SH-SY5Y (cell line): Measurements from ENCODE around the gene EFHD2.

Source experiments
- GATA2 ChIP-seq: IDR thresholded peaks from 2 replicates; pipeline ENCODE4 v1.6.1; 2011; ENCODE audit warnings: mild to moderate bottlenecking, low read depth, low read length
- GATA3 ChIP-seq: IDR thresholded peaks from 2 replicates; pipeline ENCODE4 v1.6.1; 2011; ENCODE audit warnings: low read depth, mild to moderate bottlenecking, low read length, moderate library complexity

The EFHD2 gene

DNA sequence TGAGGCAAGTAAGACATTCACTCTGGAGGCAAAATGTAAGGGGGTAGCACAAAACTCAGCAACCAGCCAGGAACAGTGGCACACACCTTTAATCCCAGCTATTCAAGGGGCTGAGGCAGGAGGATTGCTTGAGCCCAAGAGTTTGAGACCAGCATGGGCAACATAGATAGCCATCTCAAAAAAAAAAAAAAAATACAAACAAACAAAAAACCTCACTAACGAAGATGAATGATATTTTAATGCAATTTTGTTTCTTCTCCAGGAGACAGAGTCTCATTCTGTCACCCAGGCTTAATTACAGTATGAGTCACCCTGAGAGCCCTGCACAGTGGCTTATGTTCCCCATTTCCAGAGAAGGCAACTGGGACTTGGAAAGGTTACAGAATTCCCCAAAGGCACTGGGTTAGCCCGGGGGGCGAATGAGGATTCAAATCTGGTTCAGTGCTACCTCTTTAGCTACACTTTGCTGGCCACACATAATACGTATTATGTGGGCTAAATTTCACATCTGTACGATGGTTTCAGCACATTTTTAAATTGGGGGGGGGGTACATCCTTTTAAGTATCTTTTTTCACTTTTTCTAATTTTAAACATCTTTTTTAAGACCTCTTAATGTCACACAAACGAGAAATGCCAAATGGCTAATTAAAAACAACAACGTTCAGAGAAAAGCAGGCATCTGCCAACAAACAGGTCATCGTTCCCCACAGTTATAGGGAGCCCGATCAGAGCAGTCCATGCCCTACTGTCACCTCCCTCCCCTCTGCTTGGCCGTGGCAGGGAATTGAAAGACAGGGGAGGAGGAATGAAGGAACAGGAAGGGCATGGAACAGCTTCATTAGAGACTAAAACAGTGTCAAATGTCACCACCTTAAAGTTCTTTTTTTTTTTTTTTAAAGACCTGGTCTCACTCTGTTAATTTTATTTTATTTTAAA, 50.4 kb downstream of the EFHD2 start:
- TF ChIP-seq GATA2: peak; percentile 88
- TF ChIP-seq GATA3: no peak; the same call in 1 of the 2 replicates

DNA sequence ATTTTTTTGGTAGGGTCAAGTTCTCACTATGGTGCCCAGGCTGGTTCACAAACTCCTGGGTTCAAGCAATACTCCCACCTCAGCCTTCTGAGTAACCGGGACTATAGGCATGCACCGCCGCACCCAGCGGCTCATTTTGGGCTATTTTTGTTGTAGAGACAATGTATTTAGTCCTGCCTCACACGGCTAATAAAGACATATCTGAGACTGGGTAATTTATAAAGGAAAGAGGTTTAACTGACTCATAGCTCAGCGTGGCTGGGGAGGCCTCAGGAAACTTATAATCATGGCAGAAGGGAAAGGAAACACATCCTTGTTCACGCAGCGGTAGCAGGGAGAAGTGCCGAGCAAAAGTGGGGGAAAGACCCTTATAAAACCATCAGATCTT, 51.0 kb downstream of the EFHD2 start:
- TF ChIP-seq GATA3 (no peak), GATA2 (no peak)

DNA sequence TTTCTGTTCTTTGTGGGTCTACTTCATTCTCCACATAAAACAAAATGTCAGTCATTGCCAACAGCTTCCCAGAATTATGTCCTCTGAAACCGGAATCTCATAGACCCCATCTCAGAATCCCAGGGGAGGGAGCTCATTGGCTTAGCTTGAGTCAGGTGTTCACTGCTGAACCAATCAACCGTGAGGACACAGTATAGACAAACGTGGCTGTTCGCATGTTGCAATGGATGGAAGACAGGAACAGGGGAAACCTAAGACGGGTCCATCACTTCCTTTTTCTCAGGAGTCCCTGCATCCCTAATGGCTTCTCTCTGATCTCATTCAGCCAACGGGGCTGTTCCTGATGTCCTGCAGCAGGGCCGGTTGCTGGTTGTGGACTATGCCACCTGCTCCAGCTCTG, 56.0 kb downstream of the EFHD2 start:
- no peak for TF ChIP-seq GATA3
- no peak for TF ChIP-seq GATA2

DNA sequence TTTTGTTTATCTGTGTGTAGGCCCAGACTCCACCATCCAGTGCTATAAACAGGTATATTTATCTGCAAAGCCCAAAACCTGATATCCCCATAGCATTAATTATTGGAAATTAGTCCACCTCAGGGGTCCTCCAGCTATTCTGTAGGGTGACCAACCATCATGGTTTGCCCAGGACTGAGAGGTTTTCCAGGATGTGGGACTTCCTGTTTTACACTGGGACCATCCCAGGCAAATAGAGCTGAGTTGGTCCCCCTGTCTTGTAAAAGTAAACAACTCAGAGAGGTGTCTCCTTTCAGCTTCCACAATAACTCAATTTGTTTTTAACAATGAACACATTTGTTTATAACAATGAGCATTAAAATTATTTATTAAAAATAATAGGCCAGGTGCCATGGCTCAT, 58.5 kb downstream of the EFHD2 start:
- TF ChIP-seq GATA2 (no peak), GATA3 (no peak)

DNA sequence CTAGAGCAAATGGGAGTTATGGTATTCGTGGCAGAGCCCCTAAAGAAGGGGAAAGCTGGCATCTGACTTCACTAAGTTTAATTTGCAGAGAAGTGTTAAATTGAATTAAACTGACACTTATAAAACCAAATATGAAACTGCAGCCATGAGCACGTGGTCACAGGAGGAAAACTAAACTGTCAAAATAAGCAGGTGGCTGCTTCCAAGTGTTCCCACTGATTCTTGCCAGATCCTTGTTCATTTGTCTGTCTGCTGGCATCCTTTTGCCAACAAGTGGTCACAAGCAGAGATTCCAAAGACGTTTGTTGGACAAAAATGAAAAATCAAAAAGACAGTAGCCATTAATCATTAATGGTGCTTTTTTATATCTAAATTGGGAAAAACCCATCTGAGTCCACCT, 59.7 kb downstream of the EFHD2 start:
- TF ChIP-seq GATA2: no peak
- TF ChIP-seq GATA3: no peak

DNA sequence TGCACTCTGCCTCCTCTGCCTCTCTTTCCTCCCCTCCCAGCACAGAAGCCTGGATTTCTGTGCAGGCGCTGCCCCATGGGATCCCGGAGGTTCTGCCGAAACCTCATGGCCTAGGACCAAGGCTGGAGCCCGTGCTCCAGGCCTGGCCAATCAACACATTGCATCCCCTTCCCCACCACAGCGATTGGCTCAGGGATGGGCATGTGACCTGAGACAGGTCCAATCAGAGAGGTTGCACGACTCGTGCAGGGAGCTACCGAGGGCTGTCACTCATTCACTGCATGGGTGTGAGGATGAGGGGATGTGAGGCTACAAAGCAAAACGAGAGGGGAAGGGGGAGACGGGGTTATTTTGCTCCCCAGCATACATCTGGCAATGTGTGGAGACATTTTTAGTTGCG, 62.9 kb downstream of the EFHD2 start:
- TF ChIP-seq GATA3: no peak
- no peak for TF ChIP-seq GATA2

DNA sequence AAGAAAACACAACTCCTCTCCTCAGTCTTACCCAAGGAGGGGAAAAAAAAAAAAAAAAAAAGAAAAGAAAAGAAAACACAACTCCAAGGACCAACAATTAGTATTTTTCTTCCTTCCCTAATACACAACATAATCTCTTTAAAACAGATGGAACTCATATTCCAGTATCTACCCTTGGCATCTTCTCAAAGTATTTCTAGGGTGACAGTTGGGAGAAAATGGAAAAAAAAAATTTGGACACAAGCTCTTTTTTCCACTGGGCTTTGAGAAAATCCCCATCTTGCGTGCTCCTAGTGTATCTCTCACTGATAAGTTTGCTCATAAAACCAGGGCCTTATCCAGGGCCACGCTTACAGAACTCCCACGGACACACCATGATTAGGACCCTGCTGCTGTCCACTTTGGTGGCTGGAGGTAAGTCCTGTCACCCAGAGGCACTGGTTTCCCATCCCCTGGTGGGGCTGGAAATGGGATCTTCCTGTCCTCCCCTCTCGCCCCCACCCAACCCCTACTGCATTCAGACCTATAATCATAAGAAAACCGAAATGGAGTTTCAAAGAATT, 66.1 kb downstream of the EFHD2 start, which contains the start of gene CELA2B:
TSS of gene CELA2B (plus strand) at position 353 of the 563 bp plus-strand sequence. CDS start at position 375, 22 bp downstream.
- no peak for TF ChIP-seq GATA3
- no peak for TF ChIP-seq GATA2

DNA sequence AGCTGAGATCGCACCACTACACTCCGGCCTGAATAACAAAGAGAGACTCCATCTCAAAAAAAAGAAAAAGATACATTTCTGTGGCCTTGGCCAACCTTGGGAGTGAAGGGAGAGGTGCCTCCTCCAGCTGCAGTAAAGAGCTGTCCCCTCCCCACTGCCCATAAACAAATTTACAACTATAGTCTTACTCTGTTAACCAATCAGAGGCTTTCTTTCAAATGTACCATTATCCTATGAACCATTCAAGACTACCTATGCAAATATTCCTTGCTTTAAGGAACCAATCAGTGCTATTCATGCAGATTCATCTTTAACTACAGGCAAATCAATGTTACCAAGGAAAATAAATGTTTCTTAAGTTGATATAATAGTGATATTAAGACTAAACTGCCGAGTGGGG, 67.2 kb downstream of the EFHD2 start:
- no peak for TF ChIP-seq GATA3
- TF ChIP-seq GATA2: no peak

DNA sequence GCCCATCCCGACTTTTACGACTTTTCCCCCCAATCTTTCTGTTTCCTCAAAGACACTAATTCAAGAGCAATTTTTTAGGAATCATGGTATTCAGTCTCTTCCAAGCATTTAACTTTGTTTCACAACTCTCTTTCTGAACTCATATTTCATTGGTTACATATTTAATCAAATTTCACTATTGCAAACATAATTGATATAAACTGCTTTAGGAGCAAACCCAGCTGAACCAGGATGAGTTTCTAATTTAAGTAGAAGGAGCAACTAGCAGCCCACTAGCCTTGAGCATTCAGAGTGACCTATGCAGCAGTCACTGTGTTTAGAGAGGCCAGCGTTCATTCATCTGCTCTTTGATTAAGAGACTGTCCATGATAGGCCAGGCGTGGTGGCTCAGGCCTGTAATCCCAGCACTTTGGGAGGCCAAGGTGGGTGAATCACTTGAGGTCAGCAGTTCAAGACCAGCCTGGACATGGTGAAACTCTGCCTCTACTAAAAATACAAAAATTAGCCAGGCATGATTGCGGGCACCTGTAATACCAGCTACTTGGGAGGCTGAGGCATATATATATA, 68.0 kb downstream of the EFHD2 start:
- no peak for TF ChIP-seq GATA2
- no peak for TF ChIP-seq GATA3
